Heart left ventricle (tissue), 16 donors: ENCODE results near the gene PBX1. TPM values are rescaled to one million over a fixed set of nuclear protein-coding genes. Genes with fewer than 3 reads are reported as not detected.

Source experiments
- ATAC-seq, 4 donors: fragments of 200-7000 bp; cut with Tn5 transposase; one replicate each; pipeline ENCODE4 v1.9.1; 2020 to 2022; ENCODE audit warnings: moderate library complexity in 4 of 4, mild to moderate bottlenecking in 3 of 4, moderate number of reproducible peaks in 1 of 4
- DNase-seq, 5 donors: peaks; one replicate each; pipeline ENCODE4 v3.0.0-alpha.2; 2020
- H3K27ac ChIP-seq, 12 donors: fragments of 200-600 bp; sonication (generic) in 4 of 12; one replicate each; pipeline versions ENCODE4 v1.5.0 to v1.8.0; 2016 to 2022; ENCODE audit warnings: mild to moderate bottlenecking in 2 of 12
- H3K27me3 ChIP-seq, 9 donors: fragments of 200-600 bp; sonication (generic) in 2 of 9; one replicate each; pipeline versions ENCODE4 v1.5.1 to v1.8.0; 2016 to 2022; ENCODE audit warnings: mild to moderate bottlenecking in 3 of 9
- H3K36me3 ChIP-seq, 9 donors: fragments of 200-600 bp; sonication (generic) in 2 of 9; one replicate each; pipeline versions ENCODE4 v1.5.0 to v1.8.0; 2018 to 2022; ENCODE audit warnings: mild to moderate bottlenecking in 2 of 9
- H3K4me1 ChIP-seq, 12 donors: fragments of 200-600 bp; sonication (generic) in 4 of 12; one replicate each; pipeline versions ENCODE4 v1.5.0 to v1.8.0; 2016 to 2022; ENCODE audit warnings: mild to moderate bottlenecking in 3 of 12
- H3K4me3 ChIP-seq, 12 donors: fragments of 200-600 bp; sonication (generic) in 4 of 12; one replicate each; pipeline versions ENCODE4 v1.5.0 to v1.8.0; 2017 to 2022; ENCODE audit warnings: mild to moderate bottlenecking in 9 of 12, moderate library complexity in 4 of 12
- H3K9me3 ChIP-seq, 12 donors: fragments of 200-600 bp; sonication (generic) in 4 of 12; one replicate each; pipeline versions ENCODE4 v1.5.0 to v1.8.0; 2016 to 2022; ENCODE audit warnings: mild to moderate bottlenecking in 1 of 12
- POLR2A ChIP-seq, 2 donors: fragments of 450-650 bp; IDR thresholded peaks; one replicate each; pipeline ENCODE4 v1.6.1; 2017; ENCODE audit warnings: antibody characterized with exemption in 2 of 2, mild to moderate bottlenecking in 2 of 2, moderate library complexity in 2 of 2
- WGBS, 4 donors: extraction: QIAGEN DNeasy Blood & Tissue Kit in 2 of 4; methylation state at CpG; one replicate each; pipeline versions ENCODE4 v1.1.5 to v1.1.7; 2013 to 2018; 5-methylcytosine and 5-hydroxymethylcytosine counted together
- intact Hi-C, 10 donors: fragments of 100-400 bp; cut with DNase I; formaldehyde crosslinking; loops; one replicate each; pipeline versions ENCODE4 v1.11.1 to v1.14.2; 2022
- polyA plus RNA-seq, 2 donors: library from polyadenylated mRNA; stranded (reverse); fragments of 200-250 nt; gene quantifications; one replicate each; pipeline ENCODE4 v1.2.3, GENCODE V29; 2013
- total RNA-seq, 9 donors: library from RNA; depleted of rRNA in 2 of 9; stranded (reverse); fragments of >200 nt in 2 of 9; fragmentation: NEBNext Ultra II Directional in 3 of 9; extraction: Animal tissue kit (Norgen Biotek cat#: 25700) in 3 of 9; gene quantifications; one replicate each; pipeline versions ENCODE4 v1.1.0 to v1.2.4, GENCODE V29; 2016 to 2023
- TF ChIP-seq, protein P1 (sequence below), 12 donors: fragments of 200-600 bp; sonication (generic) in 4 of 12; IDR thresholded peaks; one replicate each; pipeline versions ENCODE4 v1.5.0 to v1.8.0; 2018 to 2022; ENCODE audit warnings: antibody characterized with exemption in 12 of 12, mild to moderate bottlenecking in 5 of 12
- donor health status: ischemic (EF 13 %, LVEDD 7.1; RV severe dilation, severe dysfunction).
- donor health status: healthy with polysubstance abuse.
- donor health status: DM: no; HTN: yes; CAD: no.
- donor health status: DM: no; HTN: no; CAD: no.
- donor health status: ischemic (EF 25% LVEDD 6.9; RV normal size, moderate dysfunction).
- donor health status: ischemic (EF 25% LVEDD 5.7; RV mildly dilated, moderate dysfunction).
- donor health status: healthy.
- donor health status: DM: yes; HTN: yes; CAD: no.
- donor health status: ischemic (EF 35%, LVEDD 5.7; RV mildly dilated, moderate dysfunction).
- donor health status: nonischemic (EF 11% LVEDD 7.7; RV severe dilation, severe dysfunction).
- donor health status: DM: yes; HTN: yes; CAD: no.
- donor health status: PGD.
- donor health status: ischemic (EF 29% LVEDD 5.4; RV normal size, mild dysfunction).
- donor health status: nonischemic (EF 23%, LVEDD 6.1; RV moderate dilation, normal function).

Gene PBX1
- total and polyA plus RNA-seq, 11 donors: 15.2 to 78.2 (median 59.1) TPM

DNA sequence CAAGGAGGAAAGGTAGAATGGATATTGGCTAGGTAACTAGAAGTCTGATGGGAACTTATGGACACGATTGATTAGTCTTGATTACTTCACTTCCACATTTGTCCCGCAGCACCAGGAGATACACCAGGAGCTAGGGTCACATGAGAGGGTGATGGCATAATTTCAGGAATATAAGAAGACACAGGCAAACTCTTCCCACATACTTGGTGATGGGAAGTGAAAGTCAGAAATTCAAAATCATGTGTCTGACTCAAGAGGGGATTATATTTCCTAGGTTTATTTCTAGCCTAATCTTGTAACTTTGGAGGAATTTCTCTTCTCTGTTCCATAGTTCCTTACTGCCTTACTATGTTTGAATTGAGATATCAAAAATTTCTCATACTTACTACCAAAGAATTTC is 185.0 kb downstream of the PBX1 start:
- no peaks in the 10 kb centered on the region for H3K36me3 ChIP-seq
- peaks cover 0 to 33% (median 17%) of the 10 kb centered on the region in 12 donors for H3K4me1 ChIP-seq
- no peak overlapping the region for H3K4me3 ChIP-seq
- no peak for TF ChIP-seq POLR2A (IDR thresholded peaks at IDR 0.05)
- TF ChIP-seq, protein P1, sequence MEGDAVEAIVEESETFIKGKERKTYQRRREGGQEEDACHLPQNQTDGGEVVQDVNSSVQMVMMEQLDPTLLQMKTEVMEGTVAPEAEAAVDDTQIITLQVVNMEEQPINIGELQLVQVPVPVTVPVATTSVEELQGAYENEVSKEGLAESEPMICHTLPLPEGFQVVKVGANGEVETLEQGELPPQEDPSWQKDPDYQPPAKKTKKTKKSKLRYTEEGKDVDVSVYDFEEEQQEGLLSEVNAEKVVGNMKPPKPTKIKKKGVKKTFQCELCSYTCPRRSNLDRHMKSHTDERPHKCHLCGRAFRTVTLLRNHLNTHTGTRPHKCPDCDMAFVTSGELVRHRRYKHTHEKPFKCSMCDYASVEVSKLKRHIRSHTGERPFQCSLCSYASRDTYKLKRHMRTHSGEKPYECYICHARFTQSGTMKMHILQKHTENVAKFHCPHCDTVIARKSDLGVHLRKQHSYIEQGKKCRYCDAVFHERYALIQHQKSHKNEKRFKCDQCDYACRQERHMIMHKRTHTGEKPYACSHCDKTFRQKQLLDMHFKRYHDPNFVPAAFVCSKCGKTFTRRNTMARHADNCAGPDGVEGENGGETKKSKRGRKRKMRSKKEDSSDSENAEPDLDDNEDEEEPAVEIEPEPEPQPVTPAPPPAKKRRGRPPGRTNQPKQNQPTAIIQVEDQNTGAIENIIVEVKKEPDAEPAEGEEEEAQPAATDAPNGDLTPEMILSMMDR (IDR thresholded peaks at IDR 0.05): no peak
- H3K27me3 ChIP-seq: no peaks in the 10 kb centered on the region
- DNase-seq (no peak), ATAC-seq (no peak)
- no peak overlapping the region for H3K27ac ChIP-seq
- WGBS, 4 donors: 44 to 92% (median 78%) methylated on average over 2 of the region's 2 CpGs
- H3K9me3 ChIP-seq: no peaks in the 10 kb centered on the region
- intact Hi-C loops: no loop called here

DNA sequence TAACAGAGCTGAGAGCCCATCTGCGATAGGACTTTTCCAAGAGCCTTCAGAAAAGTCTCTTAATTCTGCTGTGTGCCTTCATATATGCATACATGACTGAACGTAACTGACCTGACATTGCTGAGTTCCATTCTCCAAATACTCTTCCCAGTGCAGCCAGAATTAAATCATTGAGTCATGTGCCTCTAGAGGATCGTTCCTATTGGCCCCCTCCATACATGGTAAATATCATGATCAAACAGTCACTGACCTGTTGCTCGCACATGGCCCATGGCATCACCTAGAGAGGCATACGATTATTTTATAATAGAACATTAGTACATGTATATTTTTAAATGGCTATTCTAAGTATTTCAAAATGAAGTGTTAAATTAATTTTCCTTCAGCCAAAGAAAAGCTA is 186.8 kb downstream of the PBX1 start:
- peak overlapping the region in 1 of 12 donors; percentile 77 for H3K27ac ChIP-seq

DNA sequence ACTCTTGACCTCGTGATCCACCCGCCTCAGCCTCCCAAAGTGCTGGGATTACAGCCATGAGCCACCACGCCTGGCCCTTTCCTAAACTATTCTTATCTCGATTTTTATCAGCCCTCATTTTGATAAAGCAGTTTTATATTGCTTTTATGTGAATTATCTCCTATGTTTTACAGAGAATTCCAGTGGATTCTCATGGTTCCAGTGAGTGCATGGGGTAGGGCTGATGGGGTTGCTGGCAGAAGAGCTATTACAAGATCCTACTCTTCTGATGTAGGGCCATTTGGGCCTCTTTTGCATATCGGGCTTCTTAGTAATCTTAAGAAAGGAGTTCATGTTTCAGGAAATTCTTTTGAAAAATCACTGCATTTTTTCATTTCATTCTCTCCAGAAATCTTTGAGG is 187.6 kb downstream of the PBX1 start:
- Histone ChIP-seq H3K27me3 (no peaks in the 10 kb centered on the region), H3K36me3 (no peaks in the 10 kb centered on the region), H3K4me3 (no peak overlapping the region), H3K4me1 (peaks cover 0 to 45% (median 22%) of the 10 kb centered on the region in 12 donors), H3K9me3 (no peaks in the 10 kb centered on the region), H3K27ac (peak overlapping the region in 2 of 12 donors; percentile 6 to 77)
- 71 to 90% (median 82%) methylated on average over 5 of the region's 5 CpGs for WGBS, 4 donors
- intact Hi-C loops: loop anchor here in 2 of 10 donors (5.0 kb wide), 1 partner anchor 34 kb away; no protein-coding TSS in a partner anchor
- DNase-seq: no peak
- TF ChIP-seq POLR2A (IDR thresholded peaks at IDR 0.05): no peak
- TF ChIP-seq, protein P1 (IDR thresholded peaks at IDR 0.05): no peak
- ATAC-seq: no peak

More for the DNA sequence above, 186.8 kb downstream of the PBX1 start:
- intact Hi-C loops: loop anchor here in 2 of 10 donors (5.0 kb wide), 1 partner anchor 33 kb away; no protein-coding TSS in a partner anchor
- no peaks in the 10 kb centered on the region for H3K27me3 ChIP-seq
- no peak overlapping the region for H3K4me3 ChIP-seq
- peaks cover 0 to 41% (median 22%) of the 10 kb centered on the region in 12 donors for H3K4me1 ChIP-seq
- no peak for DNase-seq
- H3K36me3 ChIP-seq: no peaks in the 10 kb centered on the region
- TF ChIP-seq, protein P1 (IDR thresholded peaks at IDR 0.05): no peak
- TF ChIP-seq POLR2A (IDR thresholded peaks at IDR 0.05): no peak
- ATAC-seq: no peak
- WGBS, 4 donors: 92 to 95% (median 94%) methylated on average over 5 of the region's 5 CpGs
- no peaks in the 10 kb centered on the region for H3K9me3 ChIP-seq

GRCh38 chr1:164748253-164748899 is 189.4 kb downstream of the PBX1 start:
- WGBS, 4 donors: 14 to 27% (median 18%) methylated on average over 10 of the region's 10 CpGs
- no peak for TF ChIP-seq POLR2A (IDR thresholded peaks at IDR 0.05)
- TF ChIP-seq, protein P1 (IDR thresholded peaks at IDR 0.05): no peak
- peaks cover 2 to 58% (median 25%) of the 10 kb centered on the region in 12 donors for H3K4me1 ChIP-seq
- H3K36me3 ChIP-seq: no peaks in the 10 kb centered on the region
- intact Hi-C loops: loop anchor here in 2 of 10 donors (5.0 kb wide), 1 partner anchor 36 kb away; no protein-coding TSS in a partner anchor
- ATAC-seq: peak; percentile 75 to 94 (median 90)
- no peak overlapping the region for H3K4me3 ChIP-seq
- no peaks in the 10 kb centered on the region for H3K27me3 ChIP-seq
- DNase-seq: peak in 4 of 5 donors; percentile 43 to 64 (median 54)
- H3K9me3 ChIP-seq: no peaks in the 10 kb centered on the region
- peak overlapping the region in 11 of 12 donors; percentile 7 to 77 (median 61) for H3K27ac ChIP-seq
